ENCODE results near the gene TRAF2.
"Not testable (repeated sequence)": the region's sequence is repeated elsewhere in the genome, so short reads cannot be mapped to it uniquely, and the experiment has no call there.

- not testable (repeated sequence) for TF ChIP-seq POLR2A (IDR thresholded peaks at IDR 0.05; ENCODE audit: low read depth, low read length); SPI1 (IDR thresholded peaks at IDR 0.05; ENCODE audit: low read depth, low read length); POLR2AphosphoS5 (IDR thresholded peaks at IDR 0.05; ENCODE audit: low read depth, low read length); TAF1 (IDR thresholded peaks at IDR 0.05; ENCODE audit: low read depth, low read length); PAX5 (IDR thresholded peaks at IDR 0.05; ENCODE audit: insufficient read depth, low read length, severe bottlenecking); POU2F2 (IDR thresholded peaks at IDR 0.05; ENCODE audit: low read depth, low read length)
These were observed 43.9 kb upstream of the TRAF2 start, which contains the start of gene AJM1 for GRCh38 chr9:136842380-136842948.
